GM12878 (cell line): Measurements from ENCODE around the gene FASTK. TPM values are rescaled to one million over a fixed set of nuclear protein-coding genes. Genes with fewer than 3 reads are reported as not detected.

Source experiments
- ATAC-seq: fragments of 200-7000 bp; cut with Tn5 transposase; 3 replicates; pipeline ENCODE4 v1.9.1; 2020; ENCODE audit warnings: mild to moderate bottlenecking, moderate library complexity
- BruUV-seq: library from RNA; stranded (reverse); fragments of 400-500 nt; replicated peaks from 2 replicates; lab custom pipeline; 2021; lab: Mats Ljungman, UMichigan
- CTCF ChIA-PET: fragments of 300-600 bp; sonication (Branson Sonifier 250); formaldehyde crosslinking; extraction: SDS; loops from one replicate; lab custom pipeline; 2021; ENCODE audit warnings: inconsistent platforms; lab: Yijun Ruan, JAX
- POLR2A ChIA-PET: fragments of 350-600 bp; formaldehyde crosslinking; extraction: SDS; loops from one replicate; lab custom pipeline; 2021; ENCODE audit warnings: inconsistent platforms; lab: Charles Lee
- RAD21 ChIA-PET: fragments of 300-600 bp; sonication (Branson Sonifier 250); formaldehyde crosslinking; loops from one replicate; lab custom pipeline; 2023; ENCODE audit warnings: antibody characterized with exemption; ENCODE audit not compliant: unreplicated experiment; lab: Charles Lee
- SMC1A ChIA-PET: fragments of 300-600 bp; sonication (Branson Sonifier 250); formaldehyde crosslinking; loops from one replicate; lab custom pipeline; 2023; ENCODE audit not compliant: unreplicated experiment, uncharacterized antibody; lab: Charles Lee
- DNase-seq: peaks from one replicate; pipeline ENCODE4 v3.0.0-alpha.2; 2011; ENCODE audit warnings: low read depth, low spot score
- FAIRE-seq: peaks from 3 replicates; lab custom pipeline; 2011; peaks lifted over from hg19 to GRCh38; lab: Jason Lieb, UNC
- H2AFZ ChIP-seq: 2 replicates; pipeline ENCODE4 v1.6.0; 2011; ENCODE audit warnings: low read depth, low read length, control low read depth; ENCODE audit not compliant: control insufficient read depth
- H3K27ac ChIP-seq: 2 replicates; pipeline ENCODE4 v1.5.1; 2011; ENCODE audit warnings: control low read depth; ENCODE audit not compliant: control insufficient read depth, insufficient read depth
- H3K27me3 ChIP-seq, 2 experiments: replicated peaks in 1 of 2; 2 replicates each; pipeline versions ENCODE4 v1.6.0 to v1.6.1; 2011; ENCODE audit warnings: low read length in 1 of 2; ENCODE audit not compliant: control insufficient read depth in 2 of 2, insufficient read depth in 2 of 2
- H3K36me3 ChIP-seq, 2 experiments: 2 replicates each; pipeline ENCODE4 v1.5.1; 2011; ENCODE audit warnings: low read length in 1 of 2; ENCODE audit not compliant: control insufficient read depth in 2 of 2, insufficient read depth in 2 of 2
- H3K4me1 ChIP-seq: 2 replicates; pipeline ENCODE4 v1.6.1; 2011; ENCODE audit warnings: mild to moderate bottlenecking, low read length, moderate library complexity, mixed read lengths; ENCODE audit not compliant: control insufficient read depth, insufficient read depth
- H3K4me2 ChIP-seq: 2 replicates; pipeline ENCODE4 v1.6.0; 2011; ENCODE audit warnings: control low read depth; ENCODE audit not compliant: control insufficient read depth, insufficient read depth
- H3K4me3 ChIP-seq: fragments of 200-600 bp; sonication (generic); 2 replicates; pipeline ENCODE4 v1.5.1; 2016
- H3K79me2 ChIP-seq: 2 replicates; pipeline ENCODE4 v1.6.0; 2011; ENCODE audit warnings: low read length; ENCODE audit not compliant: control insufficient read depth, insufficient read depth
- H3K9ac ChIP-seq: 2 replicates; pipeline ENCODE4 v1.8.0; 2011; ENCODE audit warnings: low read length, control low read depth, mixed read lengths; ENCODE audit not compliant: control insufficient read depth, insufficient read depth
- H3K9me3 ChIP-seq: replicated peaks from 3 replicates; pipeline ENCODE4 v1.5.1; 2011; ENCODE audit warnings: mild to moderate bottlenecking, low read length; ENCODE audit not compliant: control insufficient read depth, insufficient read depth
- H4K20me1 ChIP-seq: 2 replicates; pipeline ENCODE4 v1.6.0; 2011; ENCODE audit not compliant: control insufficient read depth, insufficient read depth
- EED ChIP-seq: sonication (generic); IDR thresholded peaks from 2 replicates; pipeline ENCODE4 v1.6.1; 2016; ENCODE audit warnings: antibody characterized with exemption, low read depth
- HDAC2 ChIP-seq: fragments of 200-600 bp; sonication (generic); IDR thresholded peaks from 2 replicates; pipeline ENCODE4 v1.6.1; 2017
- MYC ChIP-seq: IDR thresholded peaks from 2 replicates; pipeline ENCODE4 v1.6.1; 2011; ENCODE audit warnings: mild to moderate bottlenecking, low read length, moderate library complexity, inconsistent platforms; ENCODE audit not compliant: insufficient read depth, insufficient replicate concordance, insufficient read length, severe bottlenecking
- RAD51 ChIP-seq: fragments of 450-650 bp; IDR thresholded peaks from 2 replicates; pipeline ENCODE4 v1.6.1; 2016; ENCODE audit warnings: moderate library complexity, mild to moderate bottlenecking, inconsistent platforms
- RFX5 ChIP-seq: IDR thresholded peaks from 2 replicates; pipeline ENCODE4 v1.6.1; 2011; ENCODE audit warnings: low read depth, low read length, improper control_type of control experiment
- SKIL ChIP-seq: fragments of 450-650 bp; IDR thresholded peaks from 2 replicates; pipeline ENCODE4 v1.6.1; 2017; ENCODE audit warnings: mild to moderate bottlenecking, low read depth, inconsistent platforms; ENCODE audit not compliant: poor library complexity, severe bottlenecking
- SREBF1 ChIP-seq: IDR thresholded peaks from 2 replicates; pipeline ENCODE4 v1.6.1; 2012; ENCODE audit warnings: mild to moderate bottlenecking, low read length
- STAT3 ChIP-seq: IDR thresholded peaks from 2 replicates; pipeline ENCODE4 v1.6.1; 2011; ENCODE audit warnings: low read depth, low read length, improper control_type of control experiment
- WGBS: methylation state at CpG from one replicate; pipeline ENCODE4 v1.1.6; 2016; ENCODE audit warnings: low lambda C conversion rate; ENCODE audit not compliant: insufficient replicate concordance, insufficient coverage; ENCODE audit errors: missing lambda C conversion rate; 5-methylcytosine and 5-hydroxymethylcytosine counted together
- in situ Hi-C: fragments of 300-500 bp; cut with MboI; formaldehyde crosslinking; loops from 9 replicates; pipeline ENCODE4 v1.14.3; 2018; ENCODE audit warnings: mixed read lengths
- intact Hi-C: fragments of 100-400 bp; cut with micrococcal nuclease; formaldehyde crosslinking; loops from one replicate; pipeline ENCODE4 v1.14.2; 2022; ENCODE audit not compliant: unreplicated experiment
- polyA plus RNA-seq, 11 experiments: library from polyadenylated mRNA; depleted of rRNA in 4 of 11; unstranded in 6 of 11; stranded (reverse) in 5 of 11; fragments of >200 nt; fragmentation: Nextera tagmentation in 4 of 11; fragmentation: Illumina TruSeq in 1 of 11; extraction: Ambion mirVana in 4 of 11; extraction: Trizol in 1 of 11; gene quantifications; 1 replicate in 1 of 11; 2 replicates in 10 of 11; pipeline versions ENCODE4 v1.2.1 to v1.2.3, GENCODE V29; 2011 to 2016; ENCODE audit warnings: inconsistent platforms in 2 of 11, missing spikeins in 2 of 11, low read depth in 1 of 11
- total RNA-seq, 4 experiments: library from RNA; depleted of rRNA in 3 of 4; stranded (reverse); fragments of >200 nt in 3 of 4; fragmentation: Illumina TruSeq in 1 of 4; extraction: Trizol in 1 of 4; gene quantifications; 2 replicates each; pipeline versions ENCODE4 v1.2.1 to v1.2.3, GENCODE V29; 2013 to 2021

FASTK gene
- total and polyA plus RNA-seq, 10 of the 15 experiments (the other 5 are each of a cell fraction or from before 2014, with no cell fraction given), result 0.19 to 102 (median 54.5) TPM

DNA sequence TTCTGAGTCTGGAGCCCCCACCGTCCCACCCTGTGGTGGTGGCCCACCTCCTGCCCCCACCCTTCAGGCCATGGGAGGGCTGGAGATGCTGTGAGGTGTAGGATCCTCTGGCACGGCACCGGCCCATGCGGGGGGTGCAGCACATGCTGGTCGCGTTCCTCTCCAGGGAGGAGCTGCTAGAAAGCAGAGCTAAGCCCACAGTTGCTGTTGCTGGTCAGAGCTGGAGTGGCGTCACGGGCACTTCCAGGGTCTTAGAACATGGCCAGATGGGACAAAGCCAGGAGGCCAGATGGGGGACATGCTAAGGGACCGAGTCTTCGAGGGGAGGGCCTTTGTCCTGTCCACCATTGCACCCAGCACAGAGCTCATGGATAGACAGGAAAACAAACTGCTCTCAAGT, 27.3 kb upstream of the FASTK start:
- peaks cover 3% of the 10 kb centered on the region; the same call in 1 of the 2 replicates for H4K20me1 ChIP-seq
- no peak for ATAC-seq
- POLR2A ChIA-PET, result interaction anchor here (0.5 to 1.4 kb wide), 3 partner anchors 13 to 97 kb away, joined by 3 to 6 read pairs (median 4); no protein-coding TSS in a partner anchor

More for the DNA sequence above, 27.3 kb upstream of the FASTK start:
- ChIA-PET RAD21 (interaction anchor here (1.0 kb wide), 1 partner anchor 80 kb away, joined by 4 read pairs; the partner anchor contains the start of gene ABCB8), CTCF (interaction anchor here (1.4 to 3.0 kb wide), 4 partner anchors 16 to 99 kb away, joined by 4 to 15 read pairs (median 5); no protein-coding TSS in a partner anchor), SMC1A (interaction anchor here (1.0 kb wide), 1 partner anchor 40 kb away, joined by 3 read pairs; no protein-coding TSS in a partner anchor)
- no peak for DNase-seq
- TF ChIP-seq RFX5, result no peak
- no peak for TF ChIP-seq SREBF1
- no peak for TF ChIP-seq STAT3
- TF ChIP-seq MYC, result no peak
- TF ChIP-seq HDAC2, result no peak
- no peak for TF ChIP-seq SKIL
- TF ChIP-seq RAD51, result no peak
- TF ChIP-seq EED, result no peak
- BruUV-seq, result no TSS peak
- Histone ChIP-seq H3K79me2 (no peaks in the 10 kb centered on the region; the same call in none of the 2 replicates), H3K4me3 (no peak overlapping the region), H3K4me2 (no peak overlapping the region), H3K36me3 (peaks cover 1 to 4% of the 10 kb centered on the region in 2 experiments; a peak in 2 of 4 replicates), H3K27me3 (no peaks in the 10 kb centered on the region), H2AFZ (no peak overlapping the region), H3K9me3 (no peaks in the 10 kb centered on the region), H3K4me1 (no peaks in the 10 kb centered on the region), H3K9ac (no peak overlapping the region), H3K27ac (no peak overlapping the region)
- in situ Hi-C loops (no loop called here), intact Hi-C loops (no loop called here)
- no peak for FAIRE-seq
- WGBS, result 63% methylated on average over 7 of the region's 10 CpGs
